ENCODE results near the gene TTI1. TPM values are rescaled to one million over a fixed set of nuclear protein-coding genes. Genes with fewer than 3 reads are reported as not detected.

The TTI1 gene
- total and polyA plus RNA-seq, 2 experiments from 2014 or later: 15.1 TPM

GRCh38 chr20:38079353-38079752 lies 46.1 kb upstream of the TTI1 start:
- no peak for DNase-seq (ENCODE audit: low spot score)
- Histone ChIP-seq H3K9me3 (ENCODE audit: low read depth) (no peaks in the 10 kb centered on the region), H3K36me3 (replicated peaks; ENCODE audit: insufficient read depth, low read depth) (peaks cover 7% of the 10 kb centered on the region), H3K4me2 (no peak overlapping the region), H3K9me2 (replicated peaks; ENCODE audit: insufficient read depth) (no peaks in the 10 kb centered on the region), H3K79me2 (peaks cover 59% of the 10 kb centered on the region), H3K27me3 (no peaks in the 10 kb centered on the region), H3K4me1 (ENCODE audit: insufficient read depth) (peaks cover 37% of the 10 kb centered on the region), H3K27ac (no peak overlapping the region), H3K4me3 (no peak overlapping the region), H4K20me1 (ENCODE audit: insufficient read depth, poor library complexity, severe bottlenecking) (no peaks in the 10 kb centered on the region), H2AFZ (no peak overlapping the region)
- 99% methylated on average over 3 of the region's 3 CpGs for WGBS (ENCODE audit: low lambda C conversion rate, missing lambda C conversion rate)
- TF ChIP-seq, protein P1, sequence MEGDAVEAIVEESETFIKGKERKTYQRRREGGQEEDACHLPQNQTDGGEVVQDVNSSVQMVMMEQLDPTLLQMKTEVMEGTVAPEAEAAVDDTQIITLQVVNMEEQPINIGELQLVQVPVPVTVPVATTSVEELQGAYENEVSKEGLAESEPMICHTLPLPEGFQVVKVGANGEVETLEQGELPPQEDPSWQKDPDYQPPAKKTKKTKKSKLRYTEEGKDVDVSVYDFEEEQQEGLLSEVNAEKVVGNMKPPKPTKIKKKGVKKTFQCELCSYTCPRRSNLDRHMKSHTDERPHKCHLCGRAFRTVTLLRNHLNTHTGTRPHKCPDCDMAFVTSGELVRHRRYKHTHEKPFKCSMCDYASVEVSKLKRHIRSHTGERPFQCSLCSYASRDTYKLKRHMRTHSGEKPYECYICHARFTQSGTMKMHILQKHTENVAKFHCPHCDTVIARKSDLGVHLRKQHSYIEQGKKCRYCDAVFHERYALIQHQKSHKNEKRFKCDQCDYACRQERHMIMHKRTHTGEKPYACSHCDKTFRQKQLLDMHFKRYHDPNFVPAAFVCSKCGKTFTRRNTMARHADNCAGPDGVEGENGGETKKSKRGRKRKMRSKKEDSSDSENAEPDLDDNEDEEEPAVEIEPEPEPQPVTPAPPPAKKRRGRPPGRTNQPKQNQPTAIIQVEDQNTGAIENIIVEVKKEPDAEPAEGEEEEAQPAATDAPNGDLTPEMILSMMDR (IDR thresholded peaks at IDR 0.05; ENCODE audit: poor library complexity): no peak
- TF ChIP-seq EZH2phosphoT487 (IDR thresholded peaks at IDR 0.05; ENCODE audit: low read depth, severe bottlenecking, unreplicated experiment) (no peak), EZH2 (IDR thresholded peaks at IDR 0.05; ENCODE audit: borderline replicate concordance) (no peak)

- no peak for TF ChIP-seq EZH2 (IDR thresholded peaks at IDR 0.05; ENCODE audit: borderline replicate concordance)
- TF ChIP-seq, protein P1 (IDR thresholded peaks at IDR 0.05; ENCODE audit: poor library complexity): no peak
- no peak for TF ChIP-seq EZH2phosphoT487 (IDR thresholded peaks at IDR 0.05; ENCODE audit: low read depth, severe bottlenecking, unreplicated experiment)
- Histone ChIP-seq H3K4me1 (ENCODE audit: insufficient read depth) (peaks cover 40% of the 10 kb centered on the region), H3K79me2 (peaks cover 62% of the 10 kb centered on the region), H2AFZ (no peak overlapping the region), H3K4me3 (no peak overlapping the region), H3K9me2 (replicated peaks; ENCODE audit: insufficient read depth) (no peaks in the 10 kb centered on the region), H3K27me3 (no peaks in the 10 kb centered on the region), H4K20me1 (ENCODE audit: insufficient read depth, poor library complexity, severe bottlenecking) (no peaks in the 10 kb centered on the region), H3K36me3 (replicated peaks; ENCODE audit: insufficient read depth, low read depth) (peaks cover 7% of the 10 kb centered on the region), H3K9me3 (ENCODE audit: low read depth) (no peaks in the 10 kb centered on the region), H3K4me2 (no peak overlapping the region), H3K27ac (no peak overlapping the region)
- DNase-seq (ENCODE audit: low spot score): no peak
- WGBS (ENCODE audit: low lambda C conversion rate, missing lambda C conversion rate): 100% methylated on average over 2 of the region's 2 CpGs
Observed at GRCh38 chr20:38078084-38078483, 44.8 kb upstream of the TTI1 start.

DNA sequence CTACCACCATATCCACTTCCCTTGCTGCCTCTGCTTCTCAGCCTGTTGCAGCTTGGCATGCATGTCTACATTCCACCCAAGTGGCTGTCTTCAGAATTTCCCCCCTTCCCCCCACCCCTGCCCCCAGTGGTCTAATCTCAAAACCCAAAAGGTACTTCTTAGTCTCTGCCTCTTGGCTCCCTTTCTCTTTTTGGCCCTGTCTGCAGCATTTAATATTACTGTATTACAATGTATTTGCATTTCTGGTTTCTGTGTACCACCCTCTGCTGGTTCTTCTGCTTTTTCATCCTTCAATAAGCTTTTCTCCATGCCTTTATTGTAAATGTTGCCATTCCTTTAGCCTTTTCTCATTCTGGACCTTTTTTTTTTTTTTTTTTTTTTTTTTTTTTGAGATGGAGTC lies 43.3 kb upstream of the TTI1 start:
- Histone ChIP-seq H3K27ac (peak overlapping the region; percentile 81), H4K20me1 (ENCODE audit: insufficient read depth, poor library complexity, severe bottlenecking) (no peaks in the 10 kb centered on the region), H3K4me2 (no peak overlapping the region), H3K27me3 (no peaks in the 10 kb centered on the region), H3K79me2 (peaks cover 50% of the 10 kb centered on the region), H3K4me3 (no peak overlapping the region), H3K4me1 (ENCODE audit: insufficient read depth) (peaks cover 38% of the 10 kb centered on the region), H3K36me3 (replicated peaks; ENCODE audit: insufficient read depth, low read depth) (peaks cover 7% of the 10 kb centered on the region), H3K9me2 (replicated peaks; ENCODE audit: insufficient read depth) (no peaks in the 10 kb centered on the region), H2AFZ (no peak overlapping the region), H3K9me3 (ENCODE audit: low read depth) (no peaks in the 10 kb centered on the region)
- no peak for DNase-seq (ENCODE audit: low spot score)
- TF ChIP-seq, protein P1 (IDR thresholded peaks at IDR 0.05; ENCODE audit: poor library complexity): no peak
- TF ChIP-seq EZH2phosphoT487 (IDR thresholded peaks at IDR 0.05; ENCODE audit: low read depth, severe bottlenecking, unreplicated experiment): no peak
- TF ChIP-seq EZH2 (IDR thresholded peaks at IDR 0.05; ENCODE audit: borderline replicate concordance): no peak

Data from hepatocyte (in vitro differentiated cells).